Natural killer cell (primary cell): ENCODE measurements around the gene METTL24. TPM values are rescaled to one million over a fixed set of nuclear protein-coding genes. Genes with fewer than 3 reads are reported as not detected.

Experiments
- ATAC-seq, 3 donors: fragments of 150-1000 bp in 2 of 3; fragments of 200-7000 bp in 1 of 3; cut with Tn5 transposase; 1 replicate in 1 of 3; 2 replicates in 2 of 3; pipeline ENCODE4 v1.10.0; 2021; ENCODE audit warnings: mild to moderate bottlenecking in 2 of 3, moderate library complexity in 2 of 3
- DNase-seq, 2 donors: peaks; one replicate each; pipeline versions ENCODE4 v3.0.0 to v3.0.0-alpha.2; 2013 to 2021; ENCODE audit warnings: mixed read lengths in 1 of 2
- H3K27ac ChIP-seq: one replicate; pipeline ENCODE4 v1.5.1; 2013; ENCODE audit warnings: mild to moderate bottlenecking, low read length
- H3K27me3 ChIP-seq: one replicate; pipeline ENCODE4 v1.6.1; 2013; ENCODE audit warnings: low read length; ENCODE audit not compliant: control insufficient read depth, insufficient read depth
- H3K36me3 ChIP-seq: one replicate; pipeline ENCODE4 v1.6.1; 2013; ENCODE audit warnings: low read length; ENCODE audit not compliant: control insufficient read depth, insufficient read depth
- H3K4me1 ChIP-seq: one replicate; pipeline ENCODE4 v1.6.1; 2013; ENCODE audit warnings: low read length; ENCODE audit not compliant: control insufficient read depth, insufficient read depth
- H3K4me3 ChIP-seq: one replicate; pipeline ENCODE4 v1.5.1; 2013; ENCODE audit warnings: low read length
- H3K9me3 ChIP-seq: one replicate; pipeline ENCODE4 v1.6.1; 2013; ENCODE audit warnings: low read length; ENCODE audit not compliant: control insufficient read depth, insufficient read depth
- H3K27ac Mint-ChIP-seq, 2 donors: one replicate each; pipeline ENCODE4 v1.8.0; 2022; ENCODE audit warnings: mild to moderate bottlenecking in 2 of 2, mixed read lengths in 2 of 2, moderate library complexity in 1 of 2
- H3K27me3 Mint-ChIP-seq, 2 donors: one replicate each; pipeline ENCODE4 v1.8.0; 2022; ENCODE audit warnings: low read depth in 2 of 2, mixed read lengths in 2 of 2
- H3K36me3 Mint-ChIP-seq: one replicate; pipeline ENCODE4 v1.8.0; 2022; ENCODE audit warnings: mixed read lengths
- H3K4me1 Mint-ChIP-seq, 2 donors: one replicate each; pipeline ENCODE4 v1.8.0; 2022; ENCODE audit warnings: mixed read lengths in 2 of 2
- H3K4me3 Mint-ChIP-seq: one replicate; pipeline ENCODE4 v1.8.0; 2022; ENCODE audit warnings: mild to moderate bottlenecking, moderate library complexity, mixed read lengths
- H3K9me3 Mint-ChIP-seq, 2 donors: one replicate each; pipeline ENCODE4 v1.8.0; 2022; ENCODE audit warnings: mixed read lengths in 2 of 2
- CTCF ChIP-seq: fragments of 200-600 bp; IDR thresholded peaks from one replicate; pipeline ENCODE4 v1.8.0; 2022; ENCODE audit warnings: antibody characterized with exemption
- WGBS: methylation state at CpG from one replicate; pipeline ENCODE4 v1.1.7; 2013; ENCODE audit warnings: missing lambda C conversion rate; ENCODE audit not compliant: insufficient coverage; 5-methylcytosine and 5-hydroxymethylcytosine counted together
- intact Hi-C: fragments of 100-400 bp; cut with micrococcal nuclease; formaldehyde crosslinking; loops from one replicate; pipeline ENCODE4 v1.14.2; 2022
- total RNA-seq, 4 donors: library from RNA; stranded (reverse); fragments of 120-200 nt in 1 of 4; gene quantifications; one replicate each; pipeline versions ENCODE4 v1.2.3 to v1.2.4, GENCODE V29; 2013 to 2022

METTL24 gene
- total RNA-seq, 3 donors from 2014 or later (not counting 1 experiment from before 2014, with no cell fraction given), result 0.24 to 1.00 TPM; not detected in 1

- Histone ChIP-seq H3K27ac (peak overlapping the region; percentile 30), H3K4me1 (peaks cover 7% of the 10 kb centered on the region), H3K27me3 (no peaks in the 10 kb centered on the region), H3K9me3 (no peaks in the 10 kb centered on the region), H3K4me3 (no peak overlapping the region), H3K36me3 (no peaks in the 10 kb centered on the region)
- intact Hi-C loops, result loop anchor here (5.0 kb wide), 1 partner anchor 591 kb away; no protein-coding TSS in a partner anchor
- Mint-ChIP-seq H3K36me3 (no peaks in the 10 kb centered on the region), H3K4me1 (peaks cover 10 to 31% of the 10 kb centered on the region in 2 donors), H3K9me3 (peaks cover 0 to 2% of the 10 kb centered on the region in 2 donors), H3K27me3 (peaks cover 0 to 4% of the 10 kb centered on the region in 2 donors), H3K27ac (peak overlapping the region in 1 of 2 donors; percentile 84), H3K4me3 (peak overlapping the region; percentile 62)
- no CpG with 5 or more reads among the region's 2 CpGs for WGBS
- TF ChIP-seq CTCF, result no peak
- ATAC-seq, result no peak
- no peak for DNase-seq
Measured at GRCh38 chr6:110298411-110298810, 59.7 kb downstream of the METTL24 start.

- intact Hi-C loops, result loop anchor here (5.0 kb wide), 1 partner anchor 589 kb away; no protein-coding TSS in a partner anchor
- peaks cover 7% of the 10 kb centered on the region for H3K4me1 ChIP-seq
- H3K36me3 ChIP-seq, result no peaks in the 10 kb centered on the region
- Mint-ChIP-seq H3K4me3 (peak overlapping the region; percentile 77), H3K4me1 (peaks cover 10 to 31% of the 10 kb centered on the region in 2 donors), H3K9me3 (peaks cover 0 to 2% of the 10 kb centered on the region in 2 donors), H3K27ac (peak overlapping the region; percentile 67 to 84), H3K36me3 (no peaks in the 10 kb centered on the region), H3K27me3 (peaks cover 0 to 4% of the 10 kb centered on the region in 2 donors)
- H3K4me3 ChIP-seq, result peak overlapping the region; percentile 21
- DNase-seq (peak in 1 of 2 donors; percentile 18), ATAC-seq (peak; percentile 44 to 73 (median 67))
- WGBS, result 24% methylated on average over 5 of the region's 11 CpGs
- H3K27me3 ChIP-seq, result no peaks in the 10 kb centered on the region
- peak overlapping the region; percentile 84 for H3K27ac ChIP-seq
- H3K9me3 ChIP-seq, result no peaks in the 10 kb centered on the region
- TF ChIP-seq CTCF, result no peak
Measured at GRCh38 chr6:110296241-110297025, 61.7 kb downstream of the METTL24 start.

GRCh38 chr6:110295451-110296165 is 62.5 kb downstream of the METTL24 start:
- 56% methylated on average over 4 of the region's 5 CpGs for WGBS
- intact Hi-C loops, result loop anchor here (5.0 kb wide), 1 partner anchor 588 kb away; no protein-coding TSS in a partner anchor
- Histone ChIP-seq H3K4me3 (no peak overlapping the region), H3K4me1 (peaks cover 7% of the 10 kb centered on the region), H3K9me3 (no peaks in the 10 kb centered on the region), H3K27me3 (no peaks in the 10 kb centered on the region), H3K27ac (peak overlapping the region; percentile 84), H3K36me3 (no peaks in the 10 kb centered on the region)
- no peaks in the 10 kb centered on the region for H3K27me3 Mint-ChIP-seq
- ATAC-seq (peak; percentile 64 to 74 (median 72)), DNase-seq (no peak)
- TF ChIP-seq CTCF, result no peak
- peak overlapping the region; percentile 67 to 84 for H3K27ac Mint-ChIP-seq
- peak overlapping the region; percentile 77 for H3K4me3 Mint-ChIP-seq
- no peaks in the 10 kb centered on the region for H3K36me3 Mint-ChIP-seq
- peaks cover 6 to 31% of the 10 kb centered on the region in 2 donors for H3K4me1 Mint-ChIP-seq
- H3K9me3 Mint-ChIP-seq, result peaks cover 2% of the 10 kb centered on the region in 2 donors
